ENCODE data around the gene TMEM181.

The TMEM181 gene

GRCh38 chr6:158548418-158549161 lies 11.3 kb upstream of the TMEM181 start:
- H3K9me2 ChIP-seq (replicated peaks; ENCODE audit: insufficient read depth, low read length), result no peaks in the 10 kb centered on the region
- no peaks in the 10 kb centered on the region for H3K79me2 ChIP-seq (ENCODE audit: insufficient read depth, low read length)
- no peaks in the 10 kb centered on the region for H3K9me3 ChIP-seq (ENCODE audit: insufficient read depth, low read length)
- no peaks in the 10 kb centered on the region for H4K20me1 ChIP-seq (ENCODE audit: low read depth, low read length)
- H2AFZ ChIP-seq (ENCODE audit: low read depth, low read length, severe bottlenecking), result no peak overlapping the region
- H3K27me3 ChIP-seq (ENCODE audit: low read length), result no peaks in the 10 kb centered on the region
- TF ChIP-seq EZH2phosphoT487 (conservative IDR thresholded peaks at IDR 0.05; ENCODE audit: low read length) (no peak), CTCF (IDR thresholded peaks at IDR 0.05; ENCODE audit: insufficient read depth, low read length, poor library complexity, severe bottlenecking) (no peak)
- H3K27ac ChIP-seq (ENCODE audit: low read depth, low read length), result no peak overlapping the region
- no peaks in the 10 kb centered on the region for H3K36me3 ChIP-seq (ENCODE audit: low read length)
- no peak overlapping the region for H3K4me2 ChIP-seq (ENCODE audit: low read depth, low read length, poor library complexity, severe bottlenecking)
- no peaks in the 10 kb centered on the region for H3F3A ChIP-seq (ENCODE audit: insufficient read depth)
- no peak overlapping the region for H3K4me3 ChIP-seq (ENCODE audit: insufficient read depth, low read length, poor library complexity, severe bottlenecking)
- H3K9ac ChIP-seq (ENCODE audit: low read length), result no peak overlapping the region

- TF ChIP-seq CTCF (IDR thresholded peaks at IDR 0.05; ENCODE audit: insufficient read depth, low read length, poor library complexity, severe bottlenecking), result no peak
- TF ChIP-seq EZH2phosphoT487 (conservative IDR thresholded peaks at IDR 0.05; ENCODE audit: low read length), result no peak
- no peaks in the 10 kb centered on the region for H3F3A ChIP-seq (ENCODE audit: insufficient read depth)
These were observed 7.7 kb upstream of the TMEM181 start for GRCh38 chr6:158552055-158552795.

GRCh38 chr6:158552796-158553138 lies 7.1 kb upstream of the TMEM181 start:
- Histone ChIP-seq H3K27me3 (ENCODE audit: low read length) (no peaks in the 10 kb centered on the region), H3K9me2 (replicated peaks; ENCODE audit: insufficient read depth, low read length) (no peaks in the 10 kb centered on the region), H3F3A (ENCODE audit: insufficient read depth) (no peaks in the 10 kb centered on the region), H3K27ac (ENCODE audit: low read depth, low read length) (no peak overlapping the region), H2AFZ (ENCODE audit: low read depth, low read length, severe bottlenecking) (no peak overlapping the region), H3K9ac (ENCODE audit: low read length) (no peak overlapping the region), H3K4me3 (ENCODE audit: insufficient read depth, low read length, poor library complexity, severe bottlenecking) (no peak overlapping the region), H3K79me2 (ENCODE audit: insufficient read depth, low read length) (no peaks in the 10 kb centered on the region), H4K20me1 (ENCODE audit: low read depth, low read length) (no peaks in the 10 kb centered on the region), H3K4me2 (ENCODE audit: low read depth, low read length, poor library complexity, severe bottlenecking) (no peak overlapping the region), H3K36me3 (ENCODE audit: low read length) (no peaks in the 10 kb centered on the region), H3K9me3 (ENCODE audit: insufficient read depth, low read length) (no peaks in the 10 kb centered on the region)
- TF ChIP-seq CTCF (IDR thresholded peaks at IDR 0.05; ENCODE audit: insufficient read depth, low read length, poor library complexity, severe bottlenecking) (no peak), EZH2phosphoT487 (conservative IDR thresholded peaks at IDR 0.05; ENCODE audit: low read length) (no peak)

More at GRCh38 chr6:158552055-158552795, 7.7 kb upstream of the TMEM181 start:
- Histone ChIP-seq H3K27me3 (ENCODE audit: low read length) (no peaks in the 10 kb centered on the region), H2AFZ (ENCODE audit: low read depth, low read length, severe bottlenecking) (no peak overlapping the region), H4K20me1 (ENCODE audit: low read depth, low read length) (no peaks in the 10 kb centered on the region), H3K9me3 (ENCODE audit: insufficient read depth, low read length) (no peaks in the 10 kb centered on the region), H3K4me2 (ENCODE audit: low read depth, low read length, poor library complexity, severe bottlenecking) (no peak overlapping the region), H3K4me3 (ENCODE audit: insufficient read depth, low read length, poor library complexity, severe bottlenecking) (no peak overlapping the region), H3K9me2 (replicated peaks; ENCODE audit: insufficient read depth, low read length) (no peaks in the 10 kb centered on the region), H3K27ac (ENCODE audit: low read depth, low read length) (no peak overlapping the region), H3K9ac (ENCODE audit: low read length) (no peak overlapping the region), H3K79me2 (ENCODE audit: insufficient read depth, low read length) (no peaks in the 10 kb centered on the region), H3K36me3 (ENCODE audit: low read length) (no peaks in the 10 kb centered on the region)

Data from SU-DHL-6 (cell line).